ES-I3 (cell line): ENCODE data around the gene SBSN.

Source experiments
- H3K36me3 ChIP-seq: 2 replicates; pipeline ENCODE4 v1.6.1; 2013; ENCODE audit warnings: mild to moderate bottlenecking, low read length, control low read depth, moderate library complexity; ENCODE audit not compliant: insufficient read depth
- H3K4me1 ChIP-seq: 2 replicates; pipeline ENCODE4 v1.6.1; 2013; ENCODE audit warnings: mild to moderate bottlenecking, control low read depth, low read length; ENCODE audit not compliant: insufficient read depth
- H3K9ac ChIP-seq: 2 replicates; pipeline ENCODE4 v1.6.1; 2013; ENCODE audit warnings: low read depth, mild to moderate bottlenecking, low read length, moderate library complexity
- H3K9me3 ChIP-seq: 2 replicates; pipeline ENCODE4 v1.6.1; 2013; ENCODE audit warnings: mild to moderate bottlenecking, low read length, moderate library complexity; ENCODE audit not compliant: control insufficient read depth, insufficient read depth

The SBSN gene

GRCh38 chr19:35511337-35511736, 16.8 kb downstream of the SBSN start:
- Histone ChIP-seq H3K36me3 (peaks cover 4% of the 10 kb centered on the region; the same call in 1 of the 2 replicates), H3K9me3 (no peaks in the 10 kb centered on the region), H3K9ac (no peak overlapping the region), H3K4me1 (peaks cover 10% of the 10 kb centered on the region; the same call in 1 of the 2 replicates)

GRCh38 chr19:35510626-35510964, 17.5 kb downstream of the SBSN start:
- peak overlapping the region; percentile 91; the same call in 1 of the 2 replicates for H3K9ac ChIP-seq
- peaks cover 9% of the 10 kb centered on the region for H3K36me3 ChIP-seq
- H3K4me1 ChIP-seq = peaks cover 10% of the 10 kb centered on the region; the same call in 1 of the 2 replicates
- H3K9me3 ChIP-seq = no peaks in the 10 kb centered on the region

- no peaks in the 10 kb centered on the region for H3K9me3 ChIP-seq
- H3K9ac ChIP-seq = peak overlapping the region; percentile 91
- H3K4me1 ChIP-seq = peaks cover 10% of the 10 kb centered on the region; the same call in 1 of the 2 replicates
- peaks cover 14% of the 10 kb centered on the region for H3K36me3 ChIP-seq
Observed at GRCh38 chr19:35509861-35510625, 18.1 kb downstream of the SBSN start.

- peak overlapping the region; percentile 91 for H3K9ac ChIP-seq
- no peaks in the 10 kb centered on the region for H3K9me3 ChIP-seq
- peaks cover 10% of the 10 kb centered on the region; the same call in 1 of the 2 replicates for H3K4me1 ChIP-seq
Observed at GRCh38 chr19:35509018-35509652, 19.0 kb downstream of the SBSN start.

GRCh38 chr19:35508129-35508528, 20.0 kb downstream of the SBSN start:
- peaks cover 23% of the 10 kb centered on the region for H3K36me3 ChIP-seq
- peaks cover 7% of the 10 kb centered on the region; the same call in 1 of the 2 replicates for H3K4me1 ChIP-seq
- no peak overlapping the region; the same call in 1 of the 2 replicates for H3K9ac ChIP-seq
- no peaks in the 10 kb centered on the region for H3K9me3 ChIP-seq

More at GRCh38 chr19:35509018-35509652, 19.0 kb downstream of the SBSN start:
- peaks cover 21% of the 10 kb centered on the region for H3K36me3 ChIP-seq

- no peak overlapping the region for H3K9ac ChIP-seq
Observed at GRCh38 chr19:35507561-35507960, 20.6 kb downstream of the SBSN start.

GRCh38 chr19:35506011-35506410, 22.1 kb downstream of the SBSN start:
- H3K9ac ChIP-seq = no peak overlapping the region
- H3K9me3 ChIP-seq = no peaks in the 10 kb centered on the region
- 0 out of 2 replicates have a peak, but pooled peaks cover 3% of the 10 kb centered on the region for H3K4me1 ChIP-seq
- peaks cover 23% of the 10 kb centered on the region for H3K36me3 ChIP-seq

More at GRCh38 chr19:35507561-35507960, 20.6 kb downstream of the SBSN start:
- 0 out of 2 replicates have a peak, but pooled peaks cover 3% of the 10 kb centered on the region for H3K4me1 ChIP-seq
- H3K9me3 ChIP-seq = no peaks in the 10 kb centered on the region
- peaks cover 23% of the 10 kb centered on the region for H3K36me3 ChIP-seq

GRCh38 chr19:35502751-35503150, 25.4 kb downstream of the SBSN start:
- Histone ChIP-seq H3K9me3 (no peaks in the 10 kb centered on the region), H3K9ac (no peak overlapping the region), H3K4me1 (no peaks in the 10 kb centered on the region), H3K36me3 (peaks cover 19% of the 10 kb centered on the region)

GRCh38 chr19:35501684-35502083, 26.4 kb downstream of the SBSN start:
- Histone ChIP-seq H3K4me1 (no peaks in the 10 kb centered on the region), H3K9ac (no peak overlapping the region), H3K36me3 (peaks cover 19% of the 10 kb centered on the region), H3K9me3 (no peaks in the 10 kb centered on the region)

GRCh38 chr19:35500611-35501010, 27.5 kb downstream of the SBSN start:
- no peaks in the 10 kb centered on the region for H3K4me1 ChIP-seq
- H3K36me3 ChIP-seq = peaks cover 14% of the 10 kb centered on the region
- no peak overlapping the region for H3K9ac ChIP-seq
- H3K9me3 ChIP-seq = no peaks in the 10 kb centered on the region

- Histone ChIP-seq H3K9ac (no peak overlapping the region), H3K9me3 (no peaks in the 10 kb centered on the region), H3K36me3 (0 out of 2 replicates have a peak, but pooled peaks cover under 1% of the 10 kb centered on the region), H3K4me1 (no peaks in the 10 kb centered on the region)
Observed at GRCh38 chr19:35498984-35499527, 29.1 kb downstream of the SBSN start.

GRCh38 chr19:35498220-35498619, 29.9 kb downstream of the SBSN start:
- Histone ChIP-seq H3K36me3 (no peaks in the 10 kb centered on the region), H3K9ac (no peak overlapping the region), H3K9me3 (no peaks in the 10 kb centered on the region), H3K4me1 (no peaks in the 10 kb centered on the region)

- Histone ChIP-seq H3K4me1 (no peaks in the 10 kb centered on the region), H3K9me3 (no peaks in the 10 kb centered on the region), H3K36me3 (no peaks in the 10 kb centered on the region), H3K9ac (no peak overlapping the region)
Observed at GRCh38 chr19:35497406-35497805, 30.7 kb downstream of the SBSN start.

GRCh38 chr19:35495107-35496064, 32.7 kb downstream of the SBSN start:
- no peaks in the 10 kb centered on the region for H3K36me3 ChIP-seq
- H3K4me1 ChIP-seq = no peaks in the 10 kb centered on the region
- no peak overlapping the region; the same call in 1 of the 2 replicates for H3K9ac ChIP-seq
- no peaks in the 10 kb centered on the region for H3K9me3 ChIP-seq
